Fibroblast of lung (primary cell): ENCODE results near the gene ENTR1. TPM values are rescaled to one million over a fixed set of nuclear protein-coding genes. Genes with fewer than 3 reads are reported as not detected.
A peak's percentile ranks its signal among the peaks of the same experiment; 100 is the strongest.

Source experiments
- DNase-seq, 2 donors: peaks; one replicate each; pipeline versions ENCODE4 v3.0.0 to v3.0.0-alpha.2; 2010; ENCODE audit warnings: low read depth in 2 of 2
- H2AFZ ChIP-seq: 2 replicates; pipeline ENCODE4 v1.5.1; 2012; ENCODE audit warnings: low read length, control low read depth, inconsistent platforms
- H3K27ac ChIP-seq: 2 replicates; pipeline ENCODE4 v1.5.1; 2011; ENCODE audit warnings: low read length, control low read depth; ENCODE audit not compliant: insufficient read depth
- H3K27me3 ChIP-seq: 2 replicates; pipeline ENCODE4 v1.5.1; 2011; ENCODE audit warnings: mild to moderate bottlenecking, low read length; ENCODE audit not compliant: control insufficient read depth, insufficient read depth
- H3K36me3 ChIP-seq: 2 replicates; pipeline ENCODE4 v1.5.1; 2011; ENCODE audit warnings: low read length; ENCODE audit not compliant: control insufficient read depth, insufficient read depth
- H3K4me1 ChIP-seq: 2 replicates; pipeline ENCODE4 v1.5.1; 2011; ENCODE audit warnings: low read length; ENCODE audit not compliant: control insufficient read depth, insufficient read depth; ENCODE audit errors: extremely low read depth
- H3K4me2 ChIP-seq: 2 replicates; pipeline ENCODE4 v1.5.1; 2011; ENCODE audit warnings: low read length, control low read depth; ENCODE audit not compliant: insufficient read depth; ENCODE audit errors: extremely low read depth
- H3K4me3 ChIP-seq, 4 experiments: fragments of 200-600 bp in 1 of 4; sonication (generic) in 1 of 4; replicated peaks in 1 of 4; 2 replicates each; pipeline ENCODE4 v1.5.1; 2011 to 2016; ENCODE audit warnings: low read length in 4 of 4, low read depth in 3 of 4, mild to moderate bottlenecking in 3 of 4, control low read depth in 2 of 4, inconsistent platforms in 1 of 4, mixed read lengths in 1 of 4; ENCODE audit not compliant: insufficient read depth in 1 of 4; ENCODE audit errors: control extremely low read depth in 1 of 4
- H3K79me2 ChIP-seq: 2 replicates; pipeline ENCODE4 v1.5.1; 2012; ENCODE audit warnings: mild to moderate bottlenecking, low read length, inconsistent platforms; ENCODE audit not compliant: control insufficient read depth, insufficient read depth
- H3K9ac ChIP-seq: 2 replicates; pipeline ENCODE4 v1.5.1; 2011; ENCODE audit warnings: mild to moderate bottlenecking, low read length, control low read depth; ENCODE audit not compliant: insufficient read depth
- H3K9me3 ChIP-seq: 2 replicates; pipeline ENCODE4 v1.5.1; 2012; ENCODE audit warnings: low read depth, low read length; ENCODE audit not compliant: control insufficient read depth, insufficient read depth
- H4K20me1 ChIP-seq: 2 replicates; pipeline ENCODE4 v1.5.1; 2011; ENCODE audit warnings: low read length; ENCODE audit not compliant: control insufficient read depth, insufficient read depth; ENCODE audit errors: extremely low read depth
- EZH2 ChIP-seq: IDR thresholded peaks from 2 replicates; pipeline ENCODE4 v1.5.1; 2012; ENCODE audit warnings: low read length, control low read depth, mild to moderate bottlenecking; ENCODE audit errors: missing control alignments
- polyA plus RNA-seq, 2 donors: library from polyadenylated mRNA; depleted of rRNA in 1 of 2; stranded (reverse) in 1 of 2; unstranded in 1 of 2; fragments of >200 nt; gene quantifications; 2 replicates each; pipeline ENCODE4 v1.2.1, GENCODE V29; 2011 to 2012; ENCODE audit warnings: missing spikeins in 1 of 2
- total RNA-seq: library from RNA; depleted of rRNA; stranded (reverse); fragments of >200 nt; gene quantifications from 2 replicates; pipeline ENCODE4 v1.2.1, GENCODE V29; 2014
- TF ChIP-seq, protein P1 (sequence below), 2 donors: IDR thresholded peaks in 1 of 2; conservative IDR thresholded peaks in 1 of 2; 1 replicate in 1 of 2; 2 replicates in 1 of 2; pipeline ENCODE4 v1.5.1; 2011 to 2012; ENCODE audit warnings: low read length in 2 of 2, control low read depth in 1 of 2, inconsistent platforms in 1 of 2, low read depth in 1 of 2, mild to moderate bottlenecking in 1 of 2

The ENTR1 gene
- total and polyA plus RNA-seq, 2 donors (not counting 1 experiment from before 2014, with no cell fraction given) = 24.5 to 31.9 TPM

DNA sequence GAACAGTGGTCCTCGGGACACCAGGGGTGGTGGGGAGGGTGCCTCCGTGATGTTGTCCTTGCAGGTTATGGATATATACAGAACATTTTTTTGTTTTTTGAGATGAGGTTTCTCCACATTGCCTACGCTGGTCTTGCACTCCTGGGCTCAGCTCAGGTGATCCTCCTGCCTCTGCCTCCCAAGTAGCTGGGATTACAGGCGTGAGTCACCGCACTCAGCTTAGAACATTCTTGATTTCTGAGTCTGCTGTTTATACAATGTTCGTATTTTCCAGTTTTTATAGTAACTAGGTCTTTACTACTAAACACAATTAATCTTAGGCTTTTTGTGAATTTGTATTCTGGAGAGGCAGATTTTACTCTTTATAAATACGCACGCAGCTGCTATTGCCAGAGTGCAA lies 6.0 kb upstream of the ENTR1 start:
- DNase-seq = peak in 1 of 2 donors; percentile 11
- no peaks in the 10 kb centered on the region for H4K20me1 ChIP-seq
- no peak overlapping the region for H2AFZ ChIP-seq
- no peak overlapping the region for H3K27ac ChIP-seq
- H3K4me3 ChIP-seq = no peak overlapping the region
- peaks cover 43% of the 10 kb centered on the region for H3K36me3 ChIP-seq
- H3K9me3 ChIP-seq = no peaks in the 10 kb centered on the region
- H3K4me2 ChIP-seq = no peak overlapping the region
- TF ChIP-seq EZH2 = no peak
- TF ChIP-seq, protein P1, sequence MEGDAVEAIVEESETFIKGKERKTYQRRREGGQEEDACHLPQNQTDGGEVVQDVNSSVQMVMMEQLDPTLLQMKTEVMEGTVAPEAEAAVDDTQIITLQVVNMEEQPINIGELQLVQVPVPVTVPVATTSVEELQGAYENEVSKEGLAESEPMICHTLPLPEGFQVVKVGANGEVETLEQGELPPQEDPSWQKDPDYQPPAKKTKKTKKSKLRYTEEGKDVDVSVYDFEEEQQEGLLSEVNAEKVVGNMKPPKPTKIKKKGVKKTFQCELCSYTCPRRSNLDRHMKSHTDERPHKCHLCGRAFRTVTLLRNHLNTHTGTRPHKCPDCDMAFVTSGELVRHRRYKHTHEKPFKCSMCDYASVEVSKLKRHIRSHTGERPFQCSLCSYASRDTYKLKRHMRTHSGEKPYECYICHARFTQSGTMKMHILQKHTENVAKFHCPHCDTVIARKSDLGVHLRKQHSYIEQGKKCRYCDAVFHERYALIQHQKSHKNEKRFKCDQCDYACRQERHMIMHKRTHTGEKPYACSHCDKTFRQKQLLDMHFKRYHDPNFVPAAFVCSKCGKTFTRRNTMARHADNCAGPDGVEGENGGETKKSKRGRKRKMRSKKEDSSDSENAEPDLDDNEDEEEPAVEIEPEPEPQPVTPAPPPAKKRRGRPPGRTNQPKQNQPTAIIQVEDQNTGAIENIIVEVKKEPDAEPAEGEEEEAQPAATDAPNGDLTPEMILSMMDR (conservative IDR thresholded peaks at IDR 0.05 in 1 of 2, IDR thresholded peaks at IDR 0.05 in 1 of 2; ENCODE audit: low read depth in 1 of 2, low read length in 2 of 2) = no peak
- no peaks in the 10 kb centered on the region for H3K27me3 ChIP-seq
- no peak overlapping the region for H3K9ac ChIP-seq
- H3K4me1 ChIP-seq = peaks cover 7% of the 10 kb centered on the region
- H3K79me2 ChIP-seq = peaks cover 21% of the 10 kb centered on the region

DNA sequence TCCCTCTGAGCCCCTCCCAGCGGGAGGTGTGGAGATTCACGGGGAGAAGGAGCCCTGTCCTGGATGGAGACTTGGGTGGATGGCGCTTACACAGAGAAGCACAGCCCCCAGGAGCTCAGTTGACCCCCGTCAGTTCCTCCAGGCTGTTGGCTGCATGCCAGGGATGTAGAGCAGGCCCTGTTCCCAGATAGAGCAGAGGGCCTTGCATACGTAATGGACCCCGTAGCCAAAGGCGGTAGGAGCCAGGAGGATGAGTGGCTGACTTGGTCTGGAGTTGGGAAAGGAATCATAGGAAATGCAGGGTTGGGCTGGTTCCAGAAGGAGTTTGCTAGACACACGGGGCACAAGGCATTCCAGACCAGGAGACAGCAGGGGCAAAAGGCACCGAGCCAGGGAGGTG lies 2.5 kb upstream of the ENTR1 start:
- Histone ChIP-seq H2AFZ (no peak overlapping the region), H3K9ac (no peak overlapping the region), H3K36me3 (peaks cover 29% of the 10 kb centered on the region), H3K4me1 (peaks cover 11% of the 10 kb centered on the region), H3K4me3 (no peak overlapping the region), H4K20me1 (no peaks in the 10 kb centered on the region), H3K4me2 (no peak overlapping the region), H3K9me3 (no peaks in the 10 kb centered on the region), H3K27me3 (no peaks in the 10 kb centered on the region), H3K27ac (no peak overlapping the region), H3K79me2 (peaks cover 43% of the 10 kb centered on the region)
- DNase-seq = peak in 1 of 2 donors; percentile 31
- TF ChIP-seq, protein P1 (conservative IDR thresholded peaks at IDR 0.05 in 1 of 2, IDR thresholded peaks at IDR 0.05 in 1 of 2; ENCODE audit: low read depth in 1 of 2, low read length in 2 of 2) = no peak
- TF ChIP-seq EZH2 = no peak

DNA sequence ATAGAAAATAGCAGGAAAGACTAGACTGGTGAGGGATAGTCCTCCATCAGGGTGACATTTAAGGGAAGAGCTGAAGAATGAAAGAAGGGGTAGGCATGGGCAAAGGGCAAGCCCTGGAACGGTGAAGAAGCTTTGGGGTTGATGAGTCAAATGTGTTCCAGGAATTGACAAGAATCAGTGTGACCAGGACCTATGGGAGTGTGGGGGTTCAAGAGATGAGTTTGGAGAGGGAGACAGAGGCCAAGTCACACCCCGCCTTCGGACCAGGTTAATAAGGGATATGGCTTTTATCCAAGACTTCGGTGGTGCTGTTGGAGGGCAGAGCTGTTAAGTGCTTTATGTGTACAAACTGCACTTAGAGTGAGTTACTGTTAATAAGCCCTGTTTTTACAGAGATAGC lies 964 bp upstream of the ENTR1 start:
- TF ChIP-seq, protein P1 (conservative IDR thresholded peaks at IDR 0.05 in 1 of 2, IDR thresholded peaks at IDR 0.05 in 1 of 2; ENCODE audit: low read depth in 1 of 2, low read length in 2 of 2) = no peak
- TF ChIP-seq EZH2 = no peak
- H3K4me3 ChIP-seq = peak overlapping the region; percentile 79 to 99 (median 98)
- H4K20me1 ChIP-seq = no peaks in the 10 kb centered on the region
- no peaks in the 10 kb centered on the region for H3K9me3 ChIP-seq
- H3K79me2 ChIP-seq = peaks cover 43% of the 10 kb centered on the region
- no peaks in the 10 kb centered on the region for H3K27me3 ChIP-seq
- peak overlapping the region; percentile 93 for H3K4me2 ChIP-seq
- DNase-seq = no peak
- H3K9ac ChIP-seq = peak overlapping the region; percentile 95
- H3K4me1 ChIP-seq = peaks cover 11% of the 10 kb centered on the region
- peak overlapping the region; percentile 96 for H3K27ac ChIP-seq
- peaks cover 28% of the 10 kb centered on the region for H3K36me3 ChIP-seq
- no peak overlapping the region for H2AFZ ChIP-seq
